Measurements from ENCODE around the gene TBCD. TPM values are rescaled to one million over a fixed set of nuclear protein-coding genes. Genes with fewer than 3 reads are reported as not detected.

The TBCD gene
- total and polyA plus RNA-seq, 8 donors, result 28.7 to 161 (median 40.0) TPM

DNA sequence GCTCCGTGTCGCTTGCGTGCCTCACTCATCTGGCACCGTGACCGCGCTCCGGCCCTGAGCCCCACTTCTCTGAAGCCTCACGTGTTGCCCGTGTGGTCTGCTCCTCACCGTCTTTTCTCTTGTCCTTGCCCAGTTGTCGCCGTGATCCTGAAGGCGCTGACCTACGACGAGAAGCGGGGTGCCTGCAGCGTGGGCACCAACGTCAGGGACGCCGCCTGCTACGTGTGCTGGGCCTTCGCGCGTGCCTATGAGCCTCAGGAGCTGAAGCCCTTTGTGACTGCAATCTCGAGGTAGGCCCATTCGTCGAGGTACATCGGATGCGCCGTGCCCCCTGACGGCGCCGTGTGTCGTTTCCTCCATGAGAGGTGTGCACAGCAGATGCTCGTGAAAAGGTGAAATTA is 118.2 kb downstream of the TBCD start:
- intact Hi-C loops (cut with DNase I), result no loop called here
- Histone ChIP-seq H3K4me1 (no peaks in the 10 kb centered on the region), H3K27me3 (no peaks in the 10 kb centered on the region), H3K36me3 (no peaks in the 10 kb centered on the region), H3K4me3 (no peak overlapping the region), H3K9me3 (no peaks in the 10 kb centered on the region), H3K27ac (no peak overlapping the region)
- 89 to 95% methylated on average over 35 of the region's 35 CpGs for WGBS, 2 donors
- DNase-seq (peak in 1 of 6 donors; percentile 40), FAIRE-seq (no peak), ATAC-seq (no peak)
- TF ChIP-seq, protein P1, sequence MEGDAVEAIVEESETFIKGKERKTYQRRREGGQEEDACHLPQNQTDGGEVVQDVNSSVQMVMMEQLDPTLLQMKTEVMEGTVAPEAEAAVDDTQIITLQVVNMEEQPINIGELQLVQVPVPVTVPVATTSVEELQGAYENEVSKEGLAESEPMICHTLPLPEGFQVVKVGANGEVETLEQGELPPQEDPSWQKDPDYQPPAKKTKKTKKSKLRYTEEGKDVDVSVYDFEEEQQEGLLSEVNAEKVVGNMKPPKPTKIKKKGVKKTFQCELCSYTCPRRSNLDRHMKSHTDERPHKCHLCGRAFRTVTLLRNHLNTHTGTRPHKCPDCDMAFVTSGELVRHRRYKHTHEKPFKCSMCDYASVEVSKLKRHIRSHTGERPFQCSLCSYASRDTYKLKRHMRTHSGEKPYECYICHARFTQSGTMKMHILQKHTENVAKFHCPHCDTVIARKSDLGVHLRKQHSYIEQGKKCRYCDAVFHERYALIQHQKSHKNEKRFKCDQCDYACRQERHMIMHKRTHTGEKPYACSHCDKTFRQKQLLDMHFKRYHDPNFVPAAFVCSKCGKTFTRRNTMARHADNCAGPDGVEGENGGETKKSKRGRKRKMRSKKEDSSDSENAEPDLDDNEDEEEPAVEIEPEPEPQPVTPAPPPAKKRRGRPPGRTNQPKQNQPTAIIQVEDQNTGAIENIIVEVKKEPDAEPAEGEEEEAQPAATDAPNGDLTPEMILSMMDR (IDR thresholded peaks at IDR 0.05), result no peak

DNA sequence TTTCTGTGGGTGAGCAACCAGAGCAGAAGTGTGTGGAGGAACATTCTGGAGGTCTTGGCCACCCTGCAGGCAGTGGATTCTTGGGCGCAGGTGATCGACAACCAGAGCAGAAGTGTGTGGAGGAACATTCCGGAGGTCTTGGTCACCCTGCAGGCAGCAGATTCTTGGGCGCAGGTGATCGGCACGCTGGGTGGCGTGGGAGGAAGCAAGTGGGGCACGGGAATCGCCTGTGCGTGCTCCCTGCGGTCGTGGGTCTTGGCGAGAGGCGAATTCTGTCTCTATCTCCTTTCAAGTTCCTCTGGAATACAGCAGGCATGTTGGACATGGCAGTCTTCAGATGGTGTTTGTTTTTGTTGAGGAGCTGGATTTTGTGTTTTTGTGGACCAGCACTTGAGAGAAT is 118.7 kb downstream of the TBCD start:
- peak in 1 of 6 donors; percentile 26 for DNase-seq
- Histone ChIP-seq H3K27me3 (no peaks in the 10 kb centered on the region), H3K27ac (no peak overlapping the region), H3K4me1 (no peaks in the 10 kb centered on the region), H3K4me3 (no peak overlapping the region), H3K9me3 (no peaks in the 10 kb centered on the region), H3K36me3 (no peaks in the 10 kb centered on the region)
- TF ChIP-seq, protein P1 (IDR thresholded peaks at IDR 0.05), result no peak
- WGBS, 2 donors, result 96 to 98% methylated on average over 14 of the region's 14 CpGs
- intact Hi-C loops (cut with DNase I), result no loop called here
- FAIRE-seq, result no peak
- ATAC-seq, result no peak

DNA sequence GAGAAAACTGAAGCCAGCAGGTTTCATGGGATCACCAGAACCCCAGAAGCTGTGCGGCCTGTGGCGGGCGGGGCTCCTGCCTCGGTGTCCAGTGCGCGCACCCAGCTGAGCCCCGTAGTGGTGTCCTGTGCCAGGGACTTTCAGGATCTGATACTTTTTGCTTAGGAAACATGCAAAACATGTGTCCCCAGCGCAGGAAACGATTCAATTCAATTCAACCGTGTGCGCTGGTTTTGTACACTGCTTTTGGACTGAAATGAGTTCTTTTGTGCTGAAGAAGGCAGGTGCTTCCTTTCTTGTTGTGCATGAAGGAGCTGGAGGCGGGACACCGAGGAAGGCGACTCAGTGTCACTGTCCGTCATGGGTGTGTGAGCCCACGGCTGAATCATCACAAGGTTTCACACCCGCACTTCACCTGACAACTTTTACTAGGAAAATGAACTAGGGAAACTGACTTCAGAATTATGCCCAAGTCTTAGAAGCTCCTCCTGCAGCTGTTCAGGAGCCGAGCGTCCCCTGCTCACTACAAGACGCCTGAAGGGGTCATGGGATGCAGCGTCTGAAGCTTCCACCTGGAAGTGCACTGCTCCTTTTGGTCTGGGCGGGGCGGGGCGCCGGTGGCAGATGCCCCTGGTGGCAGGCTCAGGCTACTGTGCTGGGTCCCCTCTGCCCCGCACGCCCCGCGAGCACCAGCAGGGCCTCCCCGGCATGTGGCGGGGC is 119.4 kb downstream of the TBCD start:
- Histone ChIP-seq H3K9me3 (no peaks in the 10 kb centered on the region), H3K4me3 (no peak overlapping the region), H3K27ac (no peak overlapping the region), H3K36me3 (no peaks in the 10 kb centered on the region), H3K4me1 (peaks cover under 1% of the 10 kb centered on the region in 3 donors), H3K27me3 (no peaks in the 10 kb centered on the region)
- WGBS, 2 donors, result 92 to 96% methylated on average over 31 of the region's 31 CpGs
- TF ChIP-seq, protein P1 (IDR thresholded peaks at IDR 0.05), result no peak
- ATAC-seq, result no peak
- intact Hi-C loops (cut with DNase I), result no loop called here
- DNase-seq, result peak in 1 of 6 donors; percentile 35
- FAIRE-seq, result no peak

DNA sequence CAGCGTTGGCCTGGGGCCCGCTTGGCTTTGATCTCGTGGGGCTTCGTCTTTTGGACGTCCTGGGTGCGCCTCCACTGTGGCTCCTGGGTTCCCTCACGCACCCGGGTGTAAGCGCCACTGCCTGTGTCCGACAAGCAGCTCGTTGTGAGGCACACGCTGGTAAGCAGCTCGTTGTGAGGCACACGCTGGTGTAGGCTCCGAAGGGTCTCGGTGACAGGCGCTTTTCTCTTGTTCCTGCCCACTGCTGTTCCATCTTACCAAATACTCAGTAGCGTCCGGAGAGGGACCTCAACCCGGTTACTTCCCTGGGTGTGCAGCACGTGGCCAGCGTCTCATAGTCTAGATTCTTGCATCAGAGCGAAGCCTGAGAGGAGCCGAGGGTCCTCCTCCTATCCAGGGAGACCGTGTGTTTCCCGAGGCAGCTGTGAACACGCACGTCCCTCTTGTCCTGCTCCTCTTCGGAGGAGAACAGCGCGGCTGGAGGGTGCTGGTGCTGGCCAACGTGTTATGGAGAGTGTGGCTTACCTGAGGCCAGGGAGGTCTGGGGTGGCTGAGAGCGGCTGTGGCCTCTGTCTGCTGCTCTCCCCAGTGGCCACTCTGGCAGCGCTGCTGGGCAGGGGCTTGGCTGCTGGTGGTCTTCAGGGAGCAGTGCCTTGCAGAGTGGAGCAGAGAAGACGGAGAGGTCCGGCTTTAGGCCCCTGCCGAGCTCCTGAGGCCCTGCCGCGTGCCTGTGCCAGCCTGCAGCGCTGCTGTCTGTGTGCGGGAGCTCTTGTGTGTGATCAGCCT is 120.1 kb downstream of the TBCD start:
- H3K9me3 ChIP-seq, result no peaks in the 10 kb centered on the region
- H3K4me3 ChIP-seq, result no peak overlapping the region
- 85 to 87% methylated on average over 41 of the region's 41 CpGs for WGBS, 2 donors
- H3K4me1 ChIP-seq, result peaks cover 6 to 8% (median 8%) of the 10 kb centered on the region in 3 donors
- no peaks in the 10 kb centered on the region for H3K27me3 ChIP-seq
- H3K27ac ChIP-seq, result no peak overlapping the region
- ATAC-seq (no peak), FAIRE-seq (no peak), DNase-seq (peak in 2 of 6 donors; percentile 37 to 48)
- no peaks in the 10 kb centered on the region for H3K36me3 ChIP-seq
- TF ChIP-seq, protein P1 (IDR thresholded peaks at IDR 0.05), result no peak
- intact Hi-C loops (cut with DNase I), result no loop called here
